ENCODE data around the gene ATG101.

GRCh38 chr12:52023976-52024688 is 45.6 kb upstream of the ATG101 start:
- no peak for TF ChIP-seq EZH2phosphoT487 (IDR thresholded peaks at IDR 0.05; ENCODE audit: borderline replicate concordance, low read depth, low read length)
- TF ChIP-seq CTCF (conservative IDR thresholded peaks at IDR 0.05; ENCODE audit: low read length): peak; percentile 45; the same call in 1 of the 2 replicates

Data from OCI-LY7 (cell line).